ENCODE data around the gene ANKRD65. TPM values are rescaled to one million over a fixed set of nuclear protein-coding genes. Genes with fewer than 3 reads are reported as not detected.
"Not testable (repeated sequence)": the region's sequence is repeated elsewhere in the genome, so short reads cannot be mapped to it uniquely, and the experiment has no call there.

The ANKRD65 gene
- total and polyA plus RNA-seq, 11 donors = 0.58 to 4.0 (median 1.3) TPM

- peak in 4 of 5 donors; percentile 63 to 87 (median 70) for DNase-seq
These were observed 49.0 kb downstream of the ANKRD65 start for GRCh38 chr1:1371746-1372711.

GRCh38 chr1:1371364-1371745 is 49.7 kb downstream of the ANKRD65 start:
- Histone ChIP-seq H3K27ac (peak overlapping the region in 1 of 12 donors; percentile 10), H3K9me3 (no peaks in the 10 kb centered on the region), H3K4me1 (peaks cover 10 to 42% (median 33%) of the 10 kb centered on the region in 12 donors), H3K27me3 (no peaks in the 10 kb centered on the region), H3K36me3 (peaks cover 0 to 16% (median 9%) of the 10 kb centered on the region in 9 donors), H3K4me3 (no peak overlapping the region)
- 66 to 83% (median 71%) methylated on average over 9 to 12 of the region's 12 CpGs for WGBS, 4 donors
- intact Hi-C loops (cut with DNase I) = loop anchor here in 5 of 10 donors (10.0 kb wide), 2 partner anchors 133 to 257 kb away; partner anchors contain the start of gene C1orf159 (in 1 of the 5)
- TF ChIP-seq POLR2A (IDR thresholded peaks at IDR 0.05) (no peak), CTCF (IDR thresholded peaks at IDR 0.05) (no peak)
- ATAC-seq (no peak), DNase-seq (no peak)

More at GRCh38 chr1:1371746-1372711, 49.0 kb downstream of the ANKRD65 start:
- TF ChIP-seq CTCF (IDR thresholded peaks at IDR 0.05) = peak; percentile 89 to 97 (median 95)
- no peak for TF ChIP-seq POLR2A (IDR thresholded peaks at IDR 0.05)
- peak in 3 of 4 donors; percentile 20 to 29 (median 29) for ATAC-seq
- Histone ChIP-seq H3K4me3 (peak overlapping the region in 1 of 12 donors; percentile 19), H3K4me1 (peaks cover 10 to 42% (median 33%) of the 10 kb centered on the region in 12 donors), H3K27ac (peak overlapping the region in 3 of 12 donors; percentile 6 to 47 (median 10)), H3K36me3 (peaks cover 0 to 16% (median 9%) of the 10 kb centered on the region in 9 donors), H3K9me3 (no peaks in the 10 kb centered on the region), H3K27me3 (no peaks in the 10 kb centered on the region)
- intact Hi-C loops (cut with DNase I) = loop anchor here in 5 of 10 donors (10.0 kb wide), 2 partner anchors 133 to 257 kb away; partner anchors contain the start of gene C1orf159 (in 1 of the 5)
- WGBS, 4 donors = 33 to 64% (median 34%) methylated on average over 7 to 26 of the region's 26 CpGs

- DNase-seq (no peak), ATAC-seq (no peak)
- H3K36me3 ChIP-seq = peaks cover 0 to 16% (median 9%) of the 10 kb centered on the region in 9 donors
- TF ChIP-seq POLR2A (IDR thresholded peaks at IDR 0.05) = no peak
- TF ChIP-seq CTCF (IDR thresholded peaks at IDR 0.05) = no peak
- H3K4me1 ChIP-seq = peaks cover 10 to 39% (median 29%) of the 10 kb centered on the region in 12 donors
- H3K4me3 ChIP-seq = no peak overlapping the region
- no peaks in the 10 kb centered on the region for H3K27me3 ChIP-seq
- H3K27ac ChIP-seq = no peak overlapping the region
- intact Hi-C loops (cut with DNase I) = loop anchor here in 5 of 10 donors (10.0 kb wide), 2 partner anchors 134 to 256 kb away; partner anchors contain the start of gene C1orf159 (in 1 of the 5)
- WGBS, 4 donors = 78 to 88% (median 86%) methylated on average over 14 to 16 of the region's 16 CpGs
- no peaks in the 10 kb centered on the region for H3K9me3 ChIP-seq
These were observed 50.2 kb downstream of the ANKRD65 start for GRCh38 chr1:1370771-1371300.

GRCh38 chr1:1370094-1370493 is 51.0 kb downstream of the ANKRD65 start:
- not testable (repeated sequence) for H3K27me3 ChIP-seq, H3K4me3 ChIP-seq, DNase-seq, H3K27ac ChIP-seq, H3K9me3 ChIP-seq, ATAC-seq
- 85 to 94% (median 90%) methylated on average over 14 of the region's 14 CpGs for WGBS, 4 donors
- peaks cover 10 to 37% (median 27%) of the 10 kb centered on the region in 12 donors for H3K4me1 ChIP-seq
- H3K36me3 ChIP-seq = peaks cover 0 to 16% (median 9%) of the 10 kb centered on the region in 9 donors
- intact Hi-C loops (cut with DNase I) = loop anchor here in 5 of 10 donors (10.0 kb wide), 2 partner anchors 135 to 255 kb away; partner anchors contain the start of gene C1orf159 (in 1 of the 5)

Other genes starting within 250 kb of the ANKRD65 start
- under 1 TPM in 5 of 9 donors, not detected in 4; 0.14 to 0.53 (median 0.27) TPM for gene TTLL10, start 247.4 kb downstream of the ANKRD65 start, total RNA-seq
- gene TTLL10, start 247.4 kb downstream of the ANKRD65 start, polyA plus RNA-seq = under 1 TPM; 0.03 to 0.19 TPM
- gene TNFRSF18, start 214.7 kb downstream of the ANKRD65 start, total RNA-seq = under 1 TPM in 2 of 9 donors, not detected in 7; 0.77 to 0.93 TPM
- gene TNFRSF18, start 214.7 kb downstream of the ANKRD65 start, polyA plus RNA-seq = under 1 TPM in 1 of 2 donors, not detected in 1; 0.24 TPM
- gene TNFRSF4, start 207.1 kb downstream of the ANKRD65 start, total RNA-seq = 10 to 100 TPM in 1 of 9 donors, 1 to 10 TPM in 8; 1.1 to 23.8 (median 2.7) TPM
- 1 to 10 TPM; 3.2 to 4.0 TPM for gene TNFRSF4, start 207.1 kb downstream of the ANKRD65 start, polyA plus RNA-seq
- gene SDF4, start 189.3 kb downstream of the ANKRD65 start, total RNA-seq = 100 to 1,000 TPM; 102 to 167 (median 120) TPM
- 100 to 1,000 TPM; 102 to 212 TPM for gene SDF4, start 189.3 kb downstream of the ANKRD65 start, polyA plus RNA-seq
- gene B3GALT6, start 189.0 kb downstream of the ANKRD65 start, total RNA-seq = 10 to 100 TPM in 7 of 9 donors, 1 to 10 TPM in 2; 8.1 to 21.4 (median 11.2) TPM
- 10 to 100 TPM in 1 of 2 donors, 1 to 10 TPM in 1; 6.7 to 15.7 TPM for gene B3GALT6, start 189.0 kb downstream of the ANKRD65 start, polyA plus RNA-seq
- 1 to 10 TPM in 2 of 9 donors, under 1 TPM in 5, not detected in 2; 0.72 to 3.5 (median 0.85) TPM for gene C1QTNF12, start 174.6 kb downstream of the ANKRD65 start, total RNA-seq
- under 1 TPM; 0.84 to 0.93 TPM for gene C1QTNF12, start 174.6 kb downstream of the ANKRD65 start, polyA plus RNA-seq
- gene UBE2J2, start 147.4 kb downstream of the ANKRD65 start, total RNA-seq = 10 to 100 TPM; 23.3 to 43.9 (median 33.2) TPM
- gene UBE2J2, start 147.4 kb downstream of the ANKRD65 start, polyA plus RNA-seq = 10 to 100 TPM; 38.7 to 53.6 TPM
- gene SCNN1D, start 140.8 kb downstream of the ANKRD65 start, total RNA-seq = 10 to 100 TPM in 1 of 9 donors, 1 to 10 TPM in 5, under 1 TPM in 3; 0.81 to 12.2 (median 3.7) TPM
- 1 to 10 TPM in 1 of 2 donors, under 1 TPM in 1; 0.47 to 6.2 TPM for gene SCNN1D, start 140.8 kb downstream of the ANKRD65 start, polyA plus RNA-seq
- gene ACAP3, start 113.3 kb downstream of the ANKRD65 start, total RNA-seq = 10 to 100 TPM; 28.7 to 56.3 (median 34.1) TPM
- gene ACAP3, start 113.3 kb downstream of the ANKRD65 start, polyA plus RNA-seq = 10 to 100 TPM; 20.1 to 59.5 TPM
- gene PUSL1, start 112.7 kb downstream of the ANKRD65 start, total RNA-seq = 10 to 100 TPM in 4 of 9 donors, 1 to 10 TPM in 5; 6.8 to 17.7 (median 9.7) TPM
- gene PUSL1, start 112.7 kb downstream of the ANKRD65 start, polyA plus RNA-seq = 10 to 100 TPM; 16.0 to 16.2 TPM
- 10 to 100 TPM; 46.8 to 91.3 (median 67.6) TPM for gene INTS11, start 96.6 kb downstream of the ANKRD65 start, total RNA-seq
- gene INTS11, start 96.6 kb downstream of the ANKRD65 start, polyA plus RNA-seq = 100 to 1,000 TPM in 1 of 2 donors, 10 to 100 TPM in 1; 81.7 to 117 TPM
- gene CPTP, start 96.5 kb downstream of the ANKRD65 start, total RNA-seq = 100 to 1,000 TPM in 2 of 9 donors, 10 to 100 TPM in 7; 50.7 to 220 (median 72.4) TPM
- 100 to 1,000 TPM in 1 of 2 donors, 10 to 100 TPM in 1; 57.6 to 226 TPM for gene CPTP, start 96.5 kb downstream of the ANKRD65 start, polyA plus RNA-seq
- gene TAS1R3, start 90.0 kb downstream of the ANKRD65 start, total RNA-seq = under 1 TPM; 0.21 to 0.80 (median 0.38) TPM
- gene TAS1R3, start 90.0 kb downstream of the ANKRD65 start, polyA plus RNA-seq = 1 to 10 TPM in 1 of 2 donors, under 1 TPM in 1; 0.24 to 1.3 TPM
- gene DVL1, start 71.9 kb downstream of the ANKRD65 start, total RNA-seq = 100 to 1,000 TPM in 3 of 9 donors, 10 to 100 TPM in 6; 75.3 to 177 (median 85.3) TPM
- gene DVL1, start 71.9 kb downstream of the ANKRD65 start, polyA plus RNA-seq = 100 to 1,000 TPM; 110 to 129 TPM
- 10 to 100 TPM; 10.5 to 49.3 (median 20.0) TPM for gene MXRA8, start 62.7 kb downstream of the ANKRD65 start, total RNA-seq
- 10 to 100 TPM; 17.7 to 19.5 TPM for gene MXRA8, start 62.7 kb downstream of the ANKRD65 start, polyA plus RNA-seq
- gene AURKAIP1, start 46.1 kb downstream of the ANKRD65 start, total RNA-seq = 100 to 1,000 TPM; 157 to 273 (median 188) TPM
- gene AURKAIP1, start 46.1 kb downstream of the ANKRD65 start, polyA plus RNA-seq = 100 to 1,000 TPM; 268 to 465 TPM
- gene CCNL2, start 21.9 kb downstream of the ANKRD65 start, total RNA-seq = 10 to 100 TPM; 35.4 to 66.5 (median 50.7) TPM
- 10 to 100 TPM; 42.3 to 87.8 TPM for gene CCNL2, start 21.9 kb downstream of the ANKRD65 start, polyA plus RNA-seq
- gene MRPL20, start 14.0 kb downstream of the ANKRD65 start, total RNA-seq = 100 to 1,000 TPM; 112 to 208 (median 128) TPM
- gene MRPL20, start 14.0 kb downstream of the ANKRD65 start, polyA plus RNA-seq = 100 to 1,000 TPM; 147 to 238 TPM
- 10 to 100 TPM; 11.0 to 49.5 (median 18.8) TPM for gene VWA1, start 14.4 kb upstream of the ANKRD65 start, total RNA-seq
- 10 to 100 TPM in 1 of 2 donors, 1 to 10 TPM in 1; 7.0 to 13.2 TPM for gene VWA1, start 14.4 kb upstream of the ANKRD65 start, polyA plus RNA-seq
- 1 to 10 TPM in 3 of 9 donors, under 1 TPM in 4, not detected in 2; 0.12 to 3.4 (median 0.60) TPM for gene ATAD3C, start 28.4 kb upstream of the ANKRD65 start, total RNA-seq
- gene ATAD3C, start 28.4 kb upstream of the ANKRD65 start, polyA plus RNA-seq = under 1 TPM; 0.49 to 0.53 TPM
- gene ATAD3B, start 50.5 kb upstream of the ANKRD65 start, total RNA-seq = 10 to 100 TPM in 2 of 9 donors, 1 to 10 TPM in 7; 2.2 to 12.1 (median 5.8) TPM
- gene ATAD3B, start 50.5 kb upstream of the ANKRD65 start, polyA plus RNA-seq = 10 to 100 TPM; 11.0 to 15.6 TPM
- 10 to 100 TPM; 11.3 to 25.3 (median 18.1) TPM for gene ATAD3A, start 90.9 kb upstream of the ANKRD65 start, total RNA-seq
- gene ATAD3A, start 90.9 kb upstream of the ANKRD65 start, polyA plus RNA-seq = 10 to 100 TPM; 21.5 to 49.5 TPM
- 1 to 10 TPM in 8 of 9 donors, not detected in 1; 2.6 to 5.6 (median 4.2) TPM for gene TMEM240, start 119.3 kb upstream of the ANKRD65 start, total RNA-seq
- gene TMEM240, start 119.3 kb upstream of the ANKRD65 start, polyA plus RNA-seq = 10 to 100 TPM in 1 of 2 donors, 1 to 10 TPM in 1; 1.5 to 12.4 TPM
- 100 to 1,000 TPM in 5 of 9 donors, 10 to 100 TPM in 4; 76.3 to 160 (median 106) TPM for gene SSU72, start 153.6 kb upstream of the ANKRD65 start, total RNA-seq
- 100 to 1,000 TPM; 113 to 138 TPM for gene SSU72, start 153.6 kb upstream of the ANKRD65 start, polyA plus RNA-seq
- 1 to 10 TPM; 1.9 to 6.7 (median 3.6) TPM for gene FNDC10, start 178.9 kb upstream of the ANKRD65 start, total RNA-seq
- gene FNDC10, start 178.9 kb upstream of the ANKRD65 start, polyA plus RNA-seq = 1 to 10 TPM; 1.1 to 4.6 TPM
- gene MIB2, start 194.2 kb upstream of the ANKRD65 start, total RNA-seq = 100 to 1,000 TPM in 1 of 9 donors, 10 to 100 TPM in 8; 59.2 to 114 (median 76.3) TPM
- gene MIB2, start 194.2 kb upstream of the ANKRD65 start, polyA plus RNA-seq = 100 to 1,000 TPM in 1 of 2 donors, 10 to 100 TPM in 1; 40.7 to 121 TPM
- gene MMP23B, start 210.9 kb upstream of the ANKRD65 start, total RNA-seq = 100 to 1,000 TPM in 1 of 9 donors, 10 to 100 TPM in 8; 35.4 to 128 (median 59.0) TPM
- 10 to 100 TPM; 10.4 to 85.9 TPM for gene MMP23B, start 210.9 kb upstream of the ANKRD65 start, polyA plus RNA-seq
- 10 to 100 TPM; 20.4 to 30.9 (median 24.5) TPM for gene CDK11B, start 237.7 kb upstream of the ANKRD65 start, total RNA-seq
- 10 to 100 TPM; 34.9 to 39.4 TPM for gene CDK11B, start 237.7 kb upstream of the ANKRD65 start, polyA plus RNA-seq